ENCODE data around the gene PTPRS. TPM values are rescaled to one million over a fixed set of nuclear protein-coding genes. Genes with fewer than 3 reads are reported as not detected.

The PTPRS gene
- total RNA-seq, 4 donors from 2014 or later, result 52.8 to 304 (median 125) TPM

GRCh38 chr19:5355693-5356092, 15.1 kb upstream of the PTPRS start:
- intact Hi-C loops (cut with DNase I; ENCODE audit: low total_unique reads), result no loop called here
- no peaks in the 10 kb centered on the region for H3K27me3 ChIP-seq
- DNase-seq, result no peak
- H3K36me3 ChIP-seq, result no peaks in the 10 kb centered on the region
- H3K4me3 ChIP-seq, result no peak overlapping the region
- no peaks in the 10 kb centered on the region for H3K9me3 ChIP-seq
- H3K27ac ChIP-seq, result no peak overlapping the region
- no peaks in the 10 kb centered on the region for H3K4me1 ChIP-seq
- no peak for TF ChIP-seq POLR2A (IDR thresholded peaks at IDR 0.05)
- TF ChIP-seq, protein P1, sequence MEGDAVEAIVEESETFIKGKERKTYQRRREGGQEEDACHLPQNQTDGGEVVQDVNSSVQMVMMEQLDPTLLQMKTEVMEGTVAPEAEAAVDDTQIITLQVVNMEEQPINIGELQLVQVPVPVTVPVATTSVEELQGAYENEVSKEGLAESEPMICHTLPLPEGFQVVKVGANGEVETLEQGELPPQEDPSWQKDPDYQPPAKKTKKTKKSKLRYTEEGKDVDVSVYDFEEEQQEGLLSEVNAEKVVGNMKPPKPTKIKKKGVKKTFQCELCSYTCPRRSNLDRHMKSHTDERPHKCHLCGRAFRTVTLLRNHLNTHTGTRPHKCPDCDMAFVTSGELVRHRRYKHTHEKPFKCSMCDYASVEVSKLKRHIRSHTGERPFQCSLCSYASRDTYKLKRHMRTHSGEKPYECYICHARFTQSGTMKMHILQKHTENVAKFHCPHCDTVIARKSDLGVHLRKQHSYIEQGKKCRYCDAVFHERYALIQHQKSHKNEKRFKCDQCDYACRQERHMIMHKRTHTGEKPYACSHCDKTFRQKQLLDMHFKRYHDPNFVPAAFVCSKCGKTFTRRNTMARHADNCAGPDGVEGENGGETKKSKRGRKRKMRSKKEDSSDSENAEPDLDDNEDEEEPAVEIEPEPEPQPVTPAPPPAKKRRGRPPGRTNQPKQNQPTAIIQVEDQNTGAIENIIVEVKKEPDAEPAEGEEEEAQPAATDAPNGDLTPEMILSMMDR (IDR thresholded peaks at IDR 0.05), result no peak

DNA sequence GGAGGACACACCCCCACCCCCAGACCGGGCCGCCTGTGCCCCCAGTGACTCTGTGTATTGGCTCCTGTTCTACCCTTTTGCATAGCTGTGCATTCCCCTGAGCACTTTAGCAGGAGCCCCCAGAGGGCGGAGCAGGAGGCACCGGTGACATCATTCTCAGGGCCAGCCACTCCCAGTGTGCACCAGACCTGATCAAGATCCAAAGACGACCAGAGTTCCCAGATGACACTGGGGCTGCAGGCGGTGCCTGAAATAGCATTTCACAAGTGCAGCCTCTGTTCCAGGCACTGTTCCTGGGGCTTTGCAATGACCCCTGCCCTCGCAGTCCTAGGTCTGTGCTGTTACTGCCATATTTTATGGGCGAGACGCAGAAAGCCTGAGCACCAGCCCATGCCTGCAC, 14.5 kb upstream of the PTPRS start:
- Histone ChIP-seq H3K36me3 (no peaks in the 10 kb centered on the region), H3K27me3 (no peaks in the 10 kb centered on the region), H3K4me1 (no peaks in the 10 kb centered on the region), H3K4me3 (no peak overlapping the region), H3K9me3 (no peaks in the 10 kb centered on the region), H3K27ac (no peak overlapping the region)
- intact Hi-C loops (cut with DNase I; ENCODE audit: low total_unique reads), result no loop called here
- TF ChIP-seq, protein P1 (IDR thresholded peaks at IDR 0.05), result no peak
- no peak for TF ChIP-seq POLR2A (IDR thresholded peaks at IDR 0.05)
- no peak for DNase-seq

GRCh38 chr19:5354403-5354802, 13.8 kb upstream of the PTPRS start:
- TF ChIP-seq, protein P1 (IDR thresholded peaks at IDR 0.05), result no peak
- no peak for TF ChIP-seq POLR2A (IDR thresholded peaks at IDR 0.05)
- H3K9me3 ChIP-seq, result no peaks in the 10 kb centered on the region
- H3K27me3 ChIP-seq, result no peaks in the 10 kb centered on the region
- no peak overlapping the region for H3K27ac ChIP-seq
- H3K4me1 ChIP-seq, result no peaks in the 10 kb centered on the region
- no peak overlapping the region for H3K4me3 ChIP-seq
- no peak for DNase-seq
- H3K36me3 ChIP-seq, result no peaks in the 10 kb centered on the region
- intact Hi-C loops (cut with DNase I; ENCODE audit: low total_unique reads), result no loop called here

GRCh38 chr19:5352229-5352763, 11.7 kb upstream of the PTPRS start:
- Histone ChIP-seq H3K27me3 (no peaks in the 10 kb centered on the region), H3K4me3 (no peak overlapping the region), H3K9me3 (no peaks in the 10 kb centered on the region), H3K27ac (no peak overlapping the region), H3K4me1 (no peaks in the 10 kb centered on the region), H3K36me3 (no peaks in the 10 kb centered on the region)
- DNase-seq, result no peak
- intact Hi-C loops (cut with DNase I; ENCODE audit: low total_unique reads), result no loop called here
- TF ChIP-seq POLR2A (IDR thresholded peaks at IDR 0.05), result no peak
- TF ChIP-seq, protein P1 (IDR thresholded peaks at IDR 0.05), result no peak

GRCh38 chr19:5351731-5352228, 11.2 kb upstream of the PTPRS start:
- no peaks in the 10 kb centered on the region for H3K27me3 ChIP-seq
- no peaks in the 10 kb centered on the region for H3K4me1 ChIP-seq

More at GRCh38 chr19:5351731-5352228, 11.2 kb upstream of the PTPRS start:
- Histone ChIP-seq H3K9me3 (no peaks in the 10 kb centered on the region), H3K27ac (no peak overlapping the region), H3K4me3 (no peak overlapping the region), H3K36me3 (no peaks in the 10 kb centered on the region)
- no peak for DNase-seq
- TF ChIP-seq, protein P1 (IDR thresholded peaks at IDR 0.05), result no peak
- TF ChIP-seq POLR2A (IDR thresholded peaks at IDR 0.05), result no peak
- intact Hi-C loops (cut with DNase I; ENCODE audit: low total_unique reads), result no loop called here
